Measurements from ENCODE around the gene PPARD.

GRCh38 chr6:35304299-35304698 lies 38.1 kb upstream of the PPARD start:
- TF ChIP-seq CTCF (IDR thresholded peaks at IDR 0.05; ENCODE audit: low read depth, low read length) (no peak), EZH2phosphoT487 (IDR thresholded peaks at IDR 0.05; ENCODE audit: low read depth) (no peak)
